H1 (cell line): ENCODE measurements around the gene ASGR2. TPM values are rescaled to one million over a fixed set of nuclear protein-coding genes. Genes with fewer than 3 reads are reported as not detected.

Experiments used
- CTCF ChIA-PET: fragments of 300-600 bp; sonication (Branson Sonifier 250); formaldehyde crosslinking; loops from one replicate; lab custom pipeline; 2021; ENCODE audit not compliant: partially characterized antibody; lab: Charles Lee
- POLR2A ChIA-PET: fragments of 300-600 bp; sonication (Branson Sonifier 250); formaldehyde crosslinking; loops from one replicate; lab custom pipeline; 2021; ENCODE audit warnings: inconsistent platforms; ENCODE audit not compliant: partially characterized antibody; lab: Charles Lee
- DNase-seq, 2 experiments: peaks; one replicate each; pipeline versions ENCODE4 v3.0.0 to v3.0.0-alpha.2; 2010 to 2022; ENCODE audit warnings: low spot score in 2 of 2, low read depth in 1 of 2, mixed read lengths in 1 of 2
- FAIRE-seq: peaks from 2 replicates; lab custom pipeline; 2011; peaks lifted over from hg19 to GRCh38; lab: Jason Lieb, UNC
- H2AFZ ChIP-seq: 2 replicates; pipeline ENCODE4 v1.8.1; 2012; ENCODE audit warnings: low read length, inconsistent platforms
- H2AK5ac ChIP-seq: 2 replicates; pipeline ENCODE4 v1.6.1; 2013; ENCODE audit warnings: low read depth, low read length
- H2BK120ac ChIP-seq: replicated peaks from 2 replicates; pipeline ENCODE3; 2013; ENCODE audit warnings: low read depth, low read length, inconsistent platforms
- H2BK12ac ChIP-seq: 2 replicates; pipeline ENCODE4 v1.6.1; 2013; ENCODE audit warnings: low read depth, low read length
- H2BK15ac ChIP-seq: 2 replicates; pipeline ENCODE4 v1.6.1; 2013; ENCODE audit warnings: low read length
- H2BK20ac ChIP-seq: 2 replicates; pipeline ENCODE4 v1.6.1; 2013; ENCODE audit warnings: low read length
- H2BK5ac ChIP-seq: 2 replicates; pipeline ENCODE4 v1.6.1; 2013; ENCODE audit warnings: low read depth, low read length
- H3K14ac ChIP-seq: 2 replicates; pipeline ENCODE4 v1.6.1; 2013; ENCODE audit warnings: inconsistent platforms; ENCODE audit not compliant: insufficient read length
- H3K18ac ChIP-seq: 2 replicates; pipeline ENCODE4 v1.6.1; 2013; ENCODE audit warnings: low read length; ENCODE audit errors: extremely low read depth
- H3K23ac ChIP-seq: 2 replicates; pipeline ENCODE4 v1.6.1; 2013; ENCODE audit warnings: inconsistent platforms; ENCODE audit not compliant: insufficient read length
- H3K23me2 ChIP-seq: 2 replicates; pipeline ENCODE4 v1.6.1; 2013; ENCODE audit warnings: low read depth, low read length
- H3K27ac ChIP-seq: 2 replicates; pipeline ENCODE4 v1.6.1; 2011; ENCODE audit warnings: low read depth, low read length, inconsistent platforms
- H3K27me3 ChIP-seq, 4 experiments: replicated peaks in 1 of 4; 1 replicate in 1 of 4; 2 replicates in 3 of 4; pipeline versions ENCODE4 v1.6.1 to v1.8.1; 2011 to 2013; ENCODE audit warnings: low read length in 3 of 4, mild to moderate bottlenecking in 3 of 4, inconsistent platforms in 2 of 4, mixed read lengths in 2 of 4, moderate library complexity in 1 of 4; ENCODE audit not compliant: control insufficient read depth in 3 of 4, insufficient read depth in 3 of 4; ENCODE audit errors: extremely low read depth in 1 of 4
- H3K36me3 ChIP-seq, 4 experiments: 2 replicates each; pipeline versions ENCODE4 v1.6.1 to v1.8.1; 2011 to 2013; ENCODE audit warnings: mild to moderate bottlenecking in 4 of 4, low read length in 3 of 4, moderate library complexity in 2 of 4, control low read depth in 1 of 4, inconsistent platforms in 1 of 4; ENCODE audit not compliant: insufficient read depth in 4 of 4, control insufficient read depth in 2 of 4
- H3K4ac ChIP-seq: replicated peaks from 2 replicates; pipeline ENCODE3; 2013; ENCODE audit warnings: low read length, low read depth, mixed read lengths, inconsistent platforms; ENCODE audit not compliant: insufficient read length
- H3K4me1 ChIP-seq, 4 experiments: replicated peaks in 1 of 4; 1 replicate in 1 of 4; 2 replicates in 3 of 4; pipeline versions ENCODE4 v1.6.1 to v1.8.1; 2011 to 2013; ENCODE audit warnings: low read length in 3 of 4, inconsistent platforms in 2 of 4, mixed read lengths in 1 of 4; ENCODE audit not compliant: insufficient read depth in 4 of 4, control insufficient read depth in 3 of 4
- H3K4me2 ChIP-seq, 2 experiments: 2 replicates each; pipeline versions ENCODE4 v1.6.1 to v1.8.1; 2011 to 2013; ENCODE audit warnings: low read depth in 2 of 2, low read length in 2 of 2, control low read depth in 1 of 2, inconsistent platforms in 1 of 2, mild to moderate bottlenecking in 1 of 2; ENCODE audit not compliant: insufficient read depth in 1 of 2
- H3K4me3 ChIP-seq, 4 experiments: fragments of 200-600, 300-600 bp in 1 of 4; sonication (generic), shearing (Covaris generic), sonication (Bioruptor Twin) in 1 of 4; 2 replicates each; pipeline versions ENCODE4 v1.5.1 to v1.8.1; 2011 to 2016; ENCODE audit warnings: low read length in 4 of 4, low read depth in 3 of 4, control low read depth in 2 of 4, inconsistent platforms in 2 of 4, mild to moderate bottlenecking in 2 of 4, mixed read lengths in 1 of 4, moderate library complexity in 1 of 4; ENCODE audit not compliant: insufficient read depth in 2 of 4; ENCODE audit errors: extremely low read depth in 1 of 4
- H3K56ac ChIP-seq: replicated peaks from 2 replicates; pipeline ENCODE3; 2013; ENCODE audit warnings: low read depth, mild to moderate bottlenecking, mixed read lengths, low read length, inconsistent platforms; ENCODE audit not compliant: insufficient read length
- H3K79me1 ChIP-seq: 2 replicates; pipeline ENCODE4 v1.6.1; 2013; ENCODE audit warnings: low read depth, low read length, control low read depth
- H3K79me2 ChIP-seq, 2 experiments: 2 replicates each; pipeline versions ENCODE4 v1.6.1 to v1.8.1; 2012 to 2013; ENCODE audit warnings: low read length in 2 of 2, mild to moderate bottlenecking in 2 of 2, inconsistent platforms in 1 of 2; ENCODE audit not compliant: insufficient read depth in 2 of 2, control insufficient read depth in 1 of 2
- H3K9ac ChIP-seq, 4 experiments: replicated peaks in 1 of 4; 1 replicate in 1 of 4; 2 replicates in 3 of 4; pipeline versions ENCODE4 v1.6.1 to v1.8.1; 2011 to 2013; ENCODE audit warnings: low read depth in 3 of 4, low read length in 3 of 4, control low read depth in 2 of 4, mild to moderate bottlenecking in 2 of 4, moderate library complexity in 2 of 4, inconsistent platforms in 1 of 4; ENCODE audit errors: extremely low read depth in 1 of 4
- H3K9me3 ChIP-seq, 2 experiments: 2 replicates each; pipeline versions ENCODE4 v1.6.1 to v1.8.1; 2012 to 2013; ENCODE audit warnings: mild to moderate bottlenecking in 2 of 2, moderate library complexity in 2 of 2, control low read depth in 1 of 2, inconsistent platforms in 1 of 2, low read depth in 1 of 2, low read length in 1 of 2, mixed read lengths in 1 of 2; ENCODE audit not compliant: insufficient read depth in 2 of 2
- H4K20me1 ChIP-seq, 2 experiments: replicated peaks in 1 of 2; 2 replicates each; pipeline versions ENCODE3 to v1.8.1; 2011 to 2013; ENCODE audit warnings: inconsistent platforms in 2 of 2, low read length in 2 of 2, mild to moderate bottlenecking in 1 of 2; ENCODE audit not compliant: insufficient read depth in 2 of 2, control insufficient read depth in 1 of 2
- H4K5ac ChIP-seq: 2 replicates; pipeline ENCODE4 v1.6.1; 2013; ENCODE audit warnings: low read length, low read depth, mixed read lengths, inconsistent platforms; ENCODE audit not compliant: insufficient read length
- H4K8ac ChIP-seq: 2 replicates; pipeline ENCODE4 v1.8.0; 2013; ENCODE audit warnings: mild to moderate bottlenecking, moderate library complexity, low read length, inconsistent platforms; ENCODE audit not compliant: insufficient read depth; ENCODE audit errors: extremely low read depth
- H4K91ac ChIP-seq: replicated peaks from 2 replicates; pipeline ENCODE3; 2013; ENCODE audit warnings: low read length, mixed read lengths, inconsistent platforms; ENCODE audit not compliant: insufficient read length
- ATF2 ChIP-seq: IDR thresholded peaks from 2 replicates; pipeline ENCODE4 v1.6.1; 2012; ENCODE audit warnings: low read length, inconsistent platforms
- BCL11A ChIP-seq, 2 experiments: IDR thresholded peaks; one replicate each; pipeline ENCODE4 v1.6.1; 2011; ENCODE audit warnings: low read depth in 2 of 2, low read length in 2 of 2, mild to moderate bottlenecking in 2 of 2
- CHD1 ChIP-seq: IDR thresholded peaks from 2 replicates; pipeline ENCODE4 v1.6.1; 2012; ENCODE audit warnings: low read depth, low read length, improper control_type of control experiment
- CREB1 ChIP-seq: IDR thresholded peaks from 2 replicates; pipeline ENCODE4 v1.6.1; 2012; ENCODE audit warnings: inconsistent platforms
- FOSL1 ChIP-seq: IDR thresholded peaks from 2 replicates; pipeline ENCODE4 v1.6.1; 2011; ENCODE audit warnings: mild to moderate bottlenecking, low read depth, low read length, moderate library complexity; ENCODE audit not compliant: insufficient read depth
- KDM4A ChIP-seq: IDR thresholded peaks from one replicate; pipeline ENCODE4 v1.7.1; 2012; ENCODE audit warnings: low read depth, mild to moderate bottlenecking, moderate library complexity, low read length, inconsistent platforms; ENCODE audit not compliant: severe bottlenecking
- MAFK ChIP-seq: IDR thresholded peaks from 2 replicates; pipeline ENCODE4 v1.6.1; 2012; ENCODE audit warnings: low read depth, mild to moderate bottlenecking, improper control_type of control experiment, low read length
- USF2 ChIP-seq: IDR thresholded peaks from 2 replicates; pipeline ENCODE4 v1.6.1; 2011; ENCODE audit warnings: low read length, improper control_type of control experiment
- YY1 ChIP-seq: IDR thresholded peaks from 2 replicates; pipeline ENCODE4 v1.6.1; 2011; ENCODE audit warnings: low read depth, mild to moderate bottlenecking, low read length
- WGBS, 2 experiments: shearing (Covaris generic) in 1 of 2; methylation state at CpG; one replicate each; pipeline versions ENCODE4 v1.1.6 to v1.1.7; 2013 to 2015; ENCODE audit warnings: low lambda C conversion rate in 2 of 2, mixed read lengths in 2 of 2, inconsistent platforms in 1 of 2, low coverage in 1 of 2, missing lambda C conversion rate in 1 of 2; ENCODE audit not compliant: insufficient replicate concordance in 2 of 2, insufficient coverage in 1 of 2, insufficient read length in 1 of 2; ENCODE audit errors: extremely low coverage in 1 of 2, missing lambda C conversion rate in 1 of 2; 5-methylcytosine and 5-hydroxymethylcytosine counted together
- polyA plus RNA-seq, 7 experiments: library from polyadenylated mRNA; depleted of rRNA in 3 of 7; stranded (reverse) in 5 of 7; unstranded in 2 of 7; fragments of >200 nt in 5 of 7; fragments of 200-250 nt in 2 of 7; gene quantifications; 1 replicate in 5 of 7; 2 replicates in 1 of 7; 4 replicates in 1 of 7; pipeline versions ENCODE4 v1.2.1 to v1.2.3, GENCODE V29; 2011 to 2013; ENCODE audit warnings: missing spikeins in 2 of 7, mixed read lengths in 2 of 7
- total RNA-seq: library from RNA; stranded (reverse); fragmentation: NEBNext Ultra II Directional; extraction: Animal tissue kit (Norgen Biotek cat#: 25700); gene quantifications from 2 replicates; pipeline ENCODE4 v1.2.1, GENCODE V29; 2021

The ASGR2 gene
- total and polyA plus RNA-seq, 2 of the 8 experiments (the other 6 are each of a cell fraction or from before 2014, with no cell fraction given): 0.91 TPM; not detected in 1

GRCh38 chr17:7114875-7115614 lies 423 bp upstream of the ASGR2 start:
- Histone ChIP-seq H2BK15ac (no peak overlapping the region), H2BK5ac (peak overlapping the region; percentile 44; the same call in 1 of the 2 replicates), H4K5ac (no peak overlapping the region), H3K14ac (no peak overlapping the region), H2AFZ (peak overlapping the region; percentile 26; the same call in 1 of the 2 replicates), H2AK5ac (no peak overlapping the region), H2BK20ac (peak overlapping the region; percentile 72; the same call in 1 of the 2 replicates), H3K18ac (peak overlapping the region; percentile 32), H2BK12ac (peak overlapping the region; percentile 39; the same call in 1 of the 2 replicates), H3K79me1 (peaks cover 2% of the 10 kb centered on the region; the same call in 1 of the 2 replicates), H4K8ac (no peak overlapping the region; the same call in 1 of the 2 replicates), H3K23ac (no peak overlapping the region), H3K56ac (no peak overlapping the region), H3K4me1 (peaks cover 0 to 12% (median 4%) of the 10 kb centered on the region in 4 experiments; a peak in 4 of 7 replicates), H3K9ac (no peak overlapping the region), H3K9me3 (no peaks in the 10 kb centered on the region), H3K4me3 (no peak overlapping the region), H4K91ac (peak overlapping the region; percentile 55), H2BK120ac (peak overlapping the region; percentile 86), H3K36me3 (no peaks in the 10 kb centered on the region), H3K4me2 (no peak overlapping the region), H3K27me3 (no peaks in the 10 kb centered on the region), H4K20me1 (peaks cover 0 to 4% of the 10 kb centered on the region in 2 experiments), H3K23me2 (peaks cover 6% of the 10 kb centered on the region), H3K4ac (peak overlapping the region; percentile 59), H3K79me2 (no peaks in the 10 kb centered on the region), H3K27ac (no peak overlapping the region)
- WGBS, 2 experiments: 79% methylated on average over 15 of the region's 19 CpGs; no CpG with 5 or more reads in 1 of the 2 experiments
- FAIRE-seq (no peak), DNase-seq (no peak)
- POLR2A ChIA-PET: interaction anchor here (0.5 to 1.4 kb wide), 5 partner anchors 8 to 321 kb away, joined by 3 to 4 read pairs (median 4); no protein-coding TSS in a partner anchor
- CTCF ChIA-PET: interaction anchor here (0.9 to 1.7 kb wide), 7 partner anchors 11 to 69 kb away, joined by 3 to 7 read pairs (median 4); no protein-coding TSS in a partner anchor
- no peak for TF ChIP-seq USF2
- TF ChIP-seq CREB1: no peak
- TF ChIP-seq CHD1: no peak
- no peak for TF ChIP-seq FOSL1
- TF ChIP-seq YY1: no peak
- TF ChIP-seq MAFK: no peak
- TF ChIP-seq ATF2: no peak
- no peak for TF ChIP-seq BCL11A (IDR thresholded peaks at IDR 0.05; ENCODE audit: low read depth in 2 of 2, low read length in 2 of 2)
- no peak for TF ChIP-seq KDM4A
